ENCODE results near the gene EXOC3.

- TF ChIP-seq REST (IDR thresholded peaks at IDR 0.05; ENCODE audit: insufficient read depth in 1 of 2, low read depth in 2 of 2, low read length in 1 of 2) (no peak), POLR2AphosphoS5 (IDR thresholded peaks at IDR 0.05; ENCODE audit: low read depth, low read length) (no peak), SIN3A (IDR thresholded peaks at IDR 0.05; ENCODE audit: borderline replicate concordance, insufficient read depth, low read depth, low read length) (no peak)
- TF ChIP-seq, protein P1, sequence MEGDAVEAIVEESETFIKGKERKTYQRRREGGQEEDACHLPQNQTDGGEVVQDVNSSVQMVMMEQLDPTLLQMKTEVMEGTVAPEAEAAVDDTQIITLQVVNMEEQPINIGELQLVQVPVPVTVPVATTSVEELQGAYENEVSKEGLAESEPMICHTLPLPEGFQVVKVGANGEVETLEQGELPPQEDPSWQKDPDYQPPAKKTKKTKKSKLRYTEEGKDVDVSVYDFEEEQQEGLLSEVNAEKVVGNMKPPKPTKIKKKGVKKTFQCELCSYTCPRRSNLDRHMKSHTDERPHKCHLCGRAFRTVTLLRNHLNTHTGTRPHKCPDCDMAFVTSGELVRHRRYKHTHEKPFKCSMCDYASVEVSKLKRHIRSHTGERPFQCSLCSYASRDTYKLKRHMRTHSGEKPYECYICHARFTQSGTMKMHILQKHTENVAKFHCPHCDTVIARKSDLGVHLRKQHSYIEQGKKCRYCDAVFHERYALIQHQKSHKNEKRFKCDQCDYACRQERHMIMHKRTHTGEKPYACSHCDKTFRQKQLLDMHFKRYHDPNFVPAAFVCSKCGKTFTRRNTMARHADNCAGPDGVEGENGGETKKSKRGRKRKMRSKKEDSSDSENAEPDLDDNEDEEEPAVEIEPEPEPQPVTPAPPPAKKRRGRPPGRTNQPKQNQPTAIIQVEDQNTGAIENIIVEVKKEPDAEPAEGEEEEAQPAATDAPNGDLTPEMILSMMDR (IDR thresholded peaks at IDR 0.05): no peak
These were observed 39.5 kb downstream of the EXOC3 start for GRCh38 chr5:482506-482905.
